Thoracic aorta (tissue), 2 donors: ENCODE measurements around the gene SLC9A8. TPM values are rescaled to one million over a fixed set of nuclear protein-coding genes. Genes with fewer than 3 reads are reported as not detected.

Experiments
- ATAC-seq: fragments of 150-250 bp; one replicate; pipeline ENCODE4 v1.8.0; 2017; ENCODE audit warnings: low read depth; ENCODE audit not compliant: insufficient number of reproducible peaks, low FRiP score
- DNase-seq: peaks from one replicate; pipeline ENCODE4 v3.0.0-alpha.2; 2020; ENCODE audit warnings: low spot score
- H3K27ac ChIP-seq, 2 donors: fragments of 200-600 bp; sonication (generic); 1 replicate in 1 of 2; 2 replicates in 1 of 2; pipeline ENCODE4 v1.5.1; 2016; ENCODE audit warnings: mild to moderate bottlenecking in 2 of 2, moderate library complexity in 2 of 2
- H3K27me3 ChIP-seq: fragments of 200-600 bp; sonication (generic); replicated peaks from 2 replicates; pipeline ENCODE4 v1.6.0; 2016; ENCODE audit warnings: mild to moderate bottlenecking; ENCODE audit not compliant: insufficient read depth
- H3K36me3 ChIP-seq: fragments of 200-600 bp; sonication (generic); one replicate; pipeline ENCODE4 v1.5.1; 2016
- H3K4me1 ChIP-seq, 2 donors: fragments of 200-600 bp; sonication (generic); 1 replicate in 1 of 2; 2 replicates in 1 of 2; pipeline versions ENCODE4 v1.5.1 to v1.6.0; 2016; ENCODE audit warnings: low read depth in 2 of 2, mild to moderate bottlenecking in 1 of 2; ENCODE audit not compliant: control insufficient read depth in 1 of 2
- H3K4me3 ChIP-seq: fragments of 200-600 bp; sonication (generic); 2 replicates; pipeline ENCODE4 v1.5.1; 2016; ENCODE audit warnings: mild to moderate bottlenecking
- H3K9me3 ChIP-seq: fragments of 200-600 bp; sonication (generic); 2 replicates; pipeline ENCODE4 v1.5.1; 2016
- total RNA-seq, 2 donors: library from RNA; depleted of rRNA; stranded (reverse); fragments of >200 nt; gene quantifications; one replicate each; pipeline versions ENCODE4 v1.1.0 to v1.2.3, GENCODE V29; 2016
- TF ChIP-seq, protein P1 (sequence below): fragments of 200-600 bp; sonication (generic); IDR thresholded peaks from one replicate; pipeline ENCODE4 v1.5.1; 2019; ENCODE audit warnings: antibody characterized with exemption

Gene SLC9A8
- total RNA-seq, 2 donors from 2014 or later, result 9.2 to 14.3 TPM

DNA sequence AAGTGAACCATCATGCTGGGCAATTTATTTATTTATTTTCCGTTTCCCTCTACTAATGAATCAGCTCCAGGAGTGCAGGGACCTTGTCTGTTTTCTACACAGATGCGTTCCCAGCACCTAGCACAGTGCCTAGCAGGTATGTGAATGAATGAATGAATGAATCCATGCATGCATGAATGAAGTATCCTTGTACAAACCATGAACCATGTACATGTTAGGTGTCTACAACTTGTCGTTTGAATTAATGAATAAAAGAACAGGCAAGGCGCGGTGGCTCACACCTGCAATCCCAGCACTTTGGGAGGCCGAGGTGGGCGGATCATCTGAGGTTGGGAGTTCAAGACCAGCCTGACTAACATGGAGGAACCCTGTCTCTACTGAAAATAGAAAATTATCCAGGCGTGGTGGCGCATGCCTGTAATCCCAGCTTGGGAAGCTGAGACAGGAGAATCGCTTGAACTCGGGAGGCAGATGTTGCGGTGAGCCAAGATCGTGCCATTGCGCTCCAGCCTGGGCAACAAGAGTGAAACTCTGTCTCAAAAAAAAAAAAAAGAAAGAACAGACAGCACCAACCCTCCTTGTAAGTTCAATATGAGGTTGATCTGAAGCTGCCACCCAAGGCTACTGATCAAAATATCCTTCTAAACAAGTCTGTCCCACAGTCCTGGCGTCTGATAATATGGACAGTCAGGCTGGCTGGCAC lies 27.3 kb upstream of the SLC9A8 start:
- Histone ChIP-seq H3K27me3 (no peaks in the 10 kb centered on the region), H3K4me1 (peaks cover 6% of the 10 kb centered on the region in 2 donors), H3K4me3 (no peak overlapping the region), H3K27ac (no peak overlapping the region), H3K36me3 (no peaks in the 10 kb centered on the region), H3K9me3 (no peaks in the 10 kb centered on the region)
- TF ChIP-seq, protein P1, sequence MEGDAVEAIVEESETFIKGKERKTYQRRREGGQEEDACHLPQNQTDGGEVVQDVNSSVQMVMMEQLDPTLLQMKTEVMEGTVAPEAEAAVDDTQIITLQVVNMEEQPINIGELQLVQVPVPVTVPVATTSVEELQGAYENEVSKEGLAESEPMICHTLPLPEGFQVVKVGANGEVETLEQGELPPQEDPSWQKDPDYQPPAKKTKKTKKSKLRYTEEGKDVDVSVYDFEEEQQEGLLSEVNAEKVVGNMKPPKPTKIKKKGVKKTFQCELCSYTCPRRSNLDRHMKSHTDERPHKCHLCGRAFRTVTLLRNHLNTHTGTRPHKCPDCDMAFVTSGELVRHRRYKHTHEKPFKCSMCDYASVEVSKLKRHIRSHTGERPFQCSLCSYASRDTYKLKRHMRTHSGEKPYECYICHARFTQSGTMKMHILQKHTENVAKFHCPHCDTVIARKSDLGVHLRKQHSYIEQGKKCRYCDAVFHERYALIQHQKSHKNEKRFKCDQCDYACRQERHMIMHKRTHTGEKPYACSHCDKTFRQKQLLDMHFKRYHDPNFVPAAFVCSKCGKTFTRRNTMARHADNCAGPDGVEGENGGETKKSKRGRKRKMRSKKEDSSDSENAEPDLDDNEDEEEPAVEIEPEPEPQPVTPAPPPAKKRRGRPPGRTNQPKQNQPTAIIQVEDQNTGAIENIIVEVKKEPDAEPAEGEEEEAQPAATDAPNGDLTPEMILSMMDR, result no peak
- ATAC-seq (no peak), DNase-seq (no peak)

DNA sequence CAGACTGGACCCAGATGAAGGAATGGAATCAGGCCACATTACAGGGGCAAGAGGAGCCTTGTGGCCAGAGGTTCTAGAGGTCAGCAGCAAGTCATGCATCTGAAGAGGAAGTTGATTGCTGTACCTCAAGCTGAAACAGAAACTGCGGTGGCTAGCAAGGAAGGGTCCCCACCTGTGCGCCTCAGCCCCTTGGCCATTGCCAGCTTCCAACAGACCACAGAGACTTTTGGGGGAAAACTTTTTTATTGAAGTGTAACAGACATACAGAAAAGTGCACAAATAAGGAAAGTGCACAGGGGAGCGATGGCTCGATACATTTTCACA lies 26.8 kb upstream of the SLC9A8 start:
- no peaks in the 10 kb centered on the region for H3K27me3 ChIP-seq
- DNase-seq, result no peak
- no peaks in the 10 kb centered on the region for H3K36me3 ChIP-seq
- H3K4me1 ChIP-seq, result peaks cover 7 to 8% of the 10 kb centered on the region in 2 donors
- no peak overlapping the region for H3K27ac ChIP-seq
- H3K4me3 ChIP-seq, result no peak overlapping the region
- no peak for ATAC-seq
- TF ChIP-seq, protein P1, result no peak
- no peaks in the 10 kb centered on the region for H3K9me3 ChIP-seq

DNA sequence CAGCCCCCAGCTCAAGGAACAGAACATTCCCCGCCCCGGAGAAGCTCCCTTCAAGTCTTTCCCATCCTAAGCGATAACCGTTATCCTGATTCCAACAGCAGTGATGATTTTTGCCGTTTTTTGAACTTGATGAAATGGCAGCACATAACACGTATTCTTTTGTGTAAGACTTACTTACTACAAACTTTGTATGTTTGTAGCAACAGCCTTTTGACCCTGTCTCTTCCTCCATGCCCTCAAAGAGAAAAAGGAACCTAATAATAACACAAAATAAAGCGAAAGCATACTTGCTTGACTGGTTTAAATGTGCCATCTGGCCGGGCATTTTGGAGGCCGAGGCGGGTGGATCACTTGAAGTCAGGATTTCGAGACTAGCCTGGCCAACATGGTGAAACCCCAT lies 26.4 kb upstream of the SLC9A8 start:
- Histone ChIP-seq H3K9me3 (no peaks in the 10 kb centered on the region), H3K27me3 (no peaks in the 10 kb centered on the region), H3K4me3 (no peak overlapping the region), H3K27ac (no peak overlapping the region), H3K36me3 (no peaks in the 10 kb centered on the region), H3K4me1 (peaks cover 7 to 8% of the 10 kb centered on the region in 2 donors)
- DNase-seq, result no peak
- TF ChIP-seq, protein P1, result no peak
- ATAC-seq, result no peak

- TF ChIP-seq, protein P1, result no peak
- no peaks in the 10 kb centered on the region for H3K9me3 ChIP-seq
- H3K27me3 ChIP-seq, result no peaks in the 10 kb centered on the region
- H3K4me1 ChIP-seq, result peaks cover 7 to 8% of the 10 kb centered on the region in 2 donors
- DNase-seq, result no peak
- H3K4me3 ChIP-seq, result no peak overlapping the region
- no peak for ATAC-seq
- no peak overlapping the region for H3K27ac ChIP-seq
- H3K36me3 ChIP-seq, result no peaks in the 10 kb centered on the region
Observed at GRCh38 chr20:49786668-49787370, 25.8 kb upstream of the SLC9A8 start.

- Histone ChIP-seq H3K27me3 (no peaks in the 10 kb centered on the region), H3K9me3 (no peaks in the 10 kb centered on the region), H3K36me3 (no peaks in the 10 kb centered on the region), H3K4me1 (peaks cover 7 to 8% of the 10 kb centered on the region in 2 donors), H3K4me3 (no peak overlapping the region), H3K27ac (no peak overlapping the region)
- ATAC-seq (no peak), DNase-seq (no peak)
- TF ChIP-seq, protein P1, result no peak
Observed at GRCh38 chr20:49787371-49788357, 25.0 kb upstream of the SLC9A8 start.
